H9 (cell line): Measurements from ENCODE around the gene ZNF415. TPM values are rescaled to one million over a fixed set of nuclear protein-coding genes. Genes with fewer than 3 reads are reported as not detected.

Experiments
- DNase-seq: peaks from one replicate; pipeline ENCODE4 v3.0.0-alpha.2; 2017
- H2AFZ ChIP-seq: one replicate; pipeline ENCODE4 v1.6.1; 2013; ENCODE audit warnings: mild to moderate bottlenecking, low read length, control low read depth, moderate library complexity
- H2AK5ac ChIP-seq: 2 replicates; pipeline ENCODE4 v1.6.1; 2013; ENCODE audit warnings: low read length, control low read depth, mixed read lengths; ENCODE audit not compliant: insufficient read length
- H2BK120ac ChIP-seq: one replicate; pipeline ENCODE4 v1.6.1; 2013; ENCODE audit warnings: low read depth, mild to moderate bottlenecking, low read length, control low read depth, inconsistent platforms; ENCODE audit not compliant: poor library complexity, severe bottlenecking
- H2BK12ac ChIP-seq: 2 replicates; pipeline ENCODE4 v1.6.1; 2013; ENCODE audit warnings: low read length, control low read depth, mixed read lengths, low read depth; ENCODE audit not compliant: insufficient read length
- H2BK15ac ChIP-seq: 2 replicates; pipeline ENCODE4 v1.6.1; 2013; ENCODE audit warnings: low read depth, low read length, control low read depth
- H2BK20ac ChIP-seq: one replicate; pipeline ENCODE4 v1.6.1; 2013; ENCODE audit warnings: low read depth, mild to moderate bottlenecking, low read length, control low read depth, inconsistent platforms; ENCODE audit not compliant: poor library complexity, severe bottlenecking
- H2BK5ac ChIP-seq: 2 replicates; pipeline ENCODE4 v1.6.1; 2013; ENCODE audit warnings: low read length, control low read depth, mixed read lengths; ENCODE audit not compliant: insufficient read length
- H3K14ac ChIP-seq: 2 replicates; pipeline ENCODE4 v1.6.1; 2013; ENCODE audit warnings: low read length, control low read depth; ENCODE audit not compliant: insufficient read depth
- H3K18ac ChIP-seq: 2 replicates; pipeline ENCODE4 v1.6.1; 2013; ENCODE audit warnings: low read depth, mild to moderate bottlenecking, mixed read lengths, low read length, control low read depth; ENCODE audit not compliant: insufficient read length
- H3K23ac ChIP-seq: 2 replicates; pipeline ENCODE4 v1.6.1; 2013; ENCODE audit warnings: low read length, control low read depth, mixed read lengths, low read depth; ENCODE audit not compliant: insufficient read length
- H3K23me2 ChIP-seq: 2 replicates; pipeline ENCODE4 v1.6.1; 2013; ENCODE audit warnings: low read depth, mild to moderate bottlenecking, mixed read lengths, low read length, control low read depth; ENCODE audit not compliant: insufficient read length, poor library complexity, severe bottlenecking
- H3K27ac ChIP-seq: 2 replicates; pipeline ENCODE4 v1.5.1; 2013; ENCODE audit warnings: low read length, control low read depth, mixed read lengths, low read depth; ENCODE audit not compliant: insufficient read length
- H3K27me3 ChIP-seq: 2 replicates; pipeline ENCODE4 v1.6.1; 2013; ENCODE audit warnings: low read length, control low read depth, inconsistent platforms; ENCODE audit not compliant: insufficient read depth
- H3K4ac ChIP-seq: 2 replicates; pipeline ENCODE4 v1.6.1; 2013; ENCODE audit warnings: low read depth, mild to moderate bottlenecking, control low read depth, inconsistent platforms, low read length, moderate library complexity
- H3K4me1 ChIP-seq: 2 replicates; pipeline ENCODE4 v1.6.1; 2013; ENCODE audit warnings: low read length, control low read depth, inconsistent platforms; ENCODE audit not compliant: insufficient read depth
- H3K4me2 ChIP-seq: 2 replicates; pipeline ENCODE4 v1.6.1; 2013; ENCODE audit warnings: low read length, control low read depth, mixed read lengths; ENCODE audit not compliant: insufficient read length, insufficient read depth
- H3K56ac ChIP-seq: 2 replicates; pipeline ENCODE4 v1.6.1; 2013; ENCODE audit warnings: low read depth, mild to moderate bottlenecking, mixed read lengths, low read length, control low read depth; ENCODE audit not compliant: insufficient read length
- H3K79me1 ChIP-seq: 2 replicates; pipeline ENCODE4 v1.6.1; 2013; ENCODE audit warnings: low read depth, mild to moderate bottlenecking, moderate library complexity, low read length, control low read depth, inconsistent platforms; ENCODE audit not compliant: insufficient read depth, poor library complexity, severe bottlenecking
- H3K79me2 ChIP-seq: 2 replicates; pipeline ENCODE4 v1.6.1; 2013; ENCODE audit warnings: low read length, control low read depth, inconsistent platforms; ENCODE audit not compliant: insufficient read depth
- H3K9ac ChIP-seq: 2 replicates; pipeline ENCODE4 v1.6.1; 2013; ENCODE audit warnings: low read length, control low read depth, mixed read lengths; ENCODE audit not compliant: insufficient read length; ENCODE audit errors: extremely low read depth
- H3K9me3 ChIP-seq: one replicate; pipeline ENCODE4 v1.6.1; 2013; ENCODE audit warnings: low read depth, low read length, inconsistent platforms; ENCODE audit not compliant: control insufficient read depth
- H3T11ph ChIP-seq: one replicate; pipeline ENCODE4 v1.6.1; 2013; ENCODE audit warnings: mild to moderate bottlenecking, low read length, control low read depth, inconsistent platforms
- H4K20me1 ChIP-seq: one replicate; pipeline ENCODE4 v1.6.1; 2013; ENCODE audit not compliant: control insufficient read depth, insufficient read length, insufficient read depth
- H4K5ac ChIP-seq: 2 replicates; pipeline ENCODE4 v1.6.1; 2013; ENCODE audit warnings: low read depth, mild to moderate bottlenecking, mixed read lengths, low read length, control low read depth; ENCODE audit not compliant: insufficient read length
- H4K8ac ChIP-seq: replicated peaks from 2 replicates; pipeline ENCODE4 v1.6.1; 2013; ENCODE audit warnings: low read length, control low read depth, mixed read lengths, low read depth; ENCODE audit not compliant: insufficient read length
- H4K91ac ChIP-seq: 2 replicates; pipeline ENCODE4 v1.6.1; 2013; ENCODE audit warnings: low read depth, mild to moderate bottlenecking, moderate library complexity, mixed read lengths, low read length, control low read depth; ENCODE audit not compliant: insufficient read length
- H3K27ac Mint-ChIP-seq, 3 experiments: 2 replicates in 2 of 3; 3 replicates in 1 of 3; pipeline ENCODE4 v1.8.0; 2020 to 2021; ENCODE audit warnings: mixed read lengths in 3 of 3, mild to moderate bottlenecking in 1 of 3, moderate library complexity in 1 of 3
- H3K27me3 Mint-ChIP-seq: 2 replicates; pipeline ENCODE4 v1.8.0; 2021; ENCODE audit warnings: low read depth, mild to moderate bottlenecking, moderate library complexity, mixed read lengths
- H3K36me3 Mint-ChIP-seq, 3 experiments: 2 replicates in 2 of 3; 3 replicates in 1 of 3; pipeline ENCODE4 v1.8.0; 2020 to 2021; ENCODE audit warnings: low read depth in 3 of 3, mixed read lengths in 3 of 3; ENCODE audit not compliant: insufficient read depth in 1 of 3
- H3K4me1 Mint-ChIP-seq, 2 experiments: 2 replicates each; pipeline ENCODE4 v1.8.0; 2020; ENCODE audit warnings: mixed read lengths in 2 of 2
- H3K4me3 Mint-ChIP-seq, 2 experiments: 2 replicates in 1 of 2; 3 replicates in 1 of 2; pipeline ENCODE4 v1.8.0; 2020 to 2021; ENCODE audit warnings: mild to moderate bottlenecking in 2 of 2, mixed read lengths in 2 of 2, moderate library complexity in 1 of 2
- H3K9me3 Mint-ChIP-seq, 2 experiments: 2 replicates in 1 of 2; 3 replicates in 1 of 2; pipeline ENCODE4 v1.8.0; 2020; ENCODE audit warnings: mild to moderate bottlenecking in 2 of 2, mixed read lengths in 2 of 2, moderate library complexity in 1 of 2
- WGBS: extraction: QIAGEN DNeasy Blood & Tissue Kit; methylation state at CpG from one replicate; pipeline ENCODE4 v1.1.7; 2013; ENCODE audit warnings: missing lambda C conversion rate, low lambda C conversion rate, mixed read lengths; ENCODE audit not compliant: insufficient read length; ENCODE audit errors: extremely low coverage; 5-methylcytosine and 5-hydroxymethylcytosine counted together
- total RNA-seq: library from RNA; stranded (reverse); gene quantifications from 2 replicates; pipeline ENCODE4 v1.2.1, GENCODE V29; 2021
- TF ChIP-seq, protein P1 (sequence below): fragments of 200-600 bp; sonication (generic); conservative IDR thresholded peaks from 3 replicates; pipeline ENCODE4 v1.8.0; 2021; ENCODE audit warnings: antibody characterized with exemption, mild to moderate bottlenecking

Gene ZNF415
- total RNA-seq, 1 experiment from 2014 or later, result 12.3 TPM

- no peak overlapping the region for H4K91ac ChIP-seq
- no peak overlapping the region for H3K23ac ChIP-seq
- DNase-seq, result peak; percentile 83
- H3K4me1 ChIP-seq, result no peaks in the 10 kb centered on the region
- peak overlapping the region; percentile 85 for H3K4me2 ChIP-seq
- H3K27me3 ChIP-seq, result peaks cover 3% of the 10 kb centered on the region; the same call in 1 of the 2 replicates
- no peak overlapping the region for H2BK120ac ChIP-seq
- H2AK5ac ChIP-seq, result no peak overlapping the region
- H3T11ph ChIP-seq, result no peak overlapping the region
- no peak overlapping the region for H2BK20ac ChIP-seq
- peak overlapping the region; percentile 85 to 86 for H3K4me3 Mint-ChIP-seq
- peak overlapping the region; percentile 33 for H2BK12ac ChIP-seq
- H3K36me3 Mint-ChIP-seq, result peaks cover 3 to 15% (median 6%) of the 10 kb centered on the region in 3 experiments; a peak in 6 of 7 replicates
- no peak overlapping the region for H4K5ac ChIP-seq
- peak overlapping the region; percentile 83 for H3K18ac ChIP-seq
- no peak overlapping the region for H4K8ac ChIP-seq
- no peaks in the 10 kb centered on the region for H3K79me1 ChIP-seq
- peak overlapping the region; percentile 27 for H2AFZ ChIP-seq
- no peaks in the 10 kb centered on the region for H3K9me3 ChIP-seq
- no CpG with 5 or more reads among the region's 59 CpGs for WGBS
- H3K9me3 Mint-ChIP-seq, result peaks cover 29 to 42% of the 10 kb centered on the region in 2 experiments
- H3K4ac ChIP-seq, result no peak overlapping the region; the same call in 1 of the 2 replicates
- TF ChIP-seq, protein P1, sequence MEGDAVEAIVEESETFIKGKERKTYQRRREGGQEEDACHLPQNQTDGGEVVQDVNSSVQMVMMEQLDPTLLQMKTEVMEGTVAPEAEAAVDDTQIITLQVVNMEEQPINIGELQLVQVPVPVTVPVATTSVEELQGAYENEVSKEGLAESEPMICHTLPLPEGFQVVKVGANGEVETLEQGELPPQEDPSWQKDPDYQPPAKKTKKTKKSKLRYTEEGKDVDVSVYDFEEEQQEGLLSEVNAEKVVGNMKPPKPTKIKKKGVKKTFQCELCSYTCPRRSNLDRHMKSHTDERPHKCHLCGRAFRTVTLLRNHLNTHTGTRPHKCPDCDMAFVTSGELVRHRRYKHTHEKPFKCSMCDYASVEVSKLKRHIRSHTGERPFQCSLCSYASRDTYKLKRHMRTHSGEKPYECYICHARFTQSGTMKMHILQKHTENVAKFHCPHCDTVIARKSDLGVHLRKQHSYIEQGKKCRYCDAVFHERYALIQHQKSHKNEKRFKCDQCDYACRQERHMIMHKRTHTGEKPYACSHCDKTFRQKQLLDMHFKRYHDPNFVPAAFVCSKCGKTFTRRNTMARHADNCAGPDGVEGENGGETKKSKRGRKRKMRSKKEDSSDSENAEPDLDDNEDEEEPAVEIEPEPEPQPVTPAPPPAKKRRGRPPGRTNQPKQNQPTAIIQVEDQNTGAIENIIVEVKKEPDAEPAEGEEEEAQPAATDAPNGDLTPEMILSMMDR, result no peak
- peaks cover 11% of the 10 kb centered on the region for H3K23me2 ChIP-seq
- H3K27me3 Mint-ChIP-seq, result peaks cover 38% of the 10 kb centered on the region
- H3K4me1 Mint-ChIP-seq, result peaks cover 3 to 8% of the 10 kb centered on the region in 2 experiments
- no peaks in the 10 kb centered on the region for H3K79me2 ChIP-seq
- peak overlapping the region; percentile 47 for H3K9ac ChIP-seq
- no peak overlapping the region for H3K27ac ChIP-seq
- peak overlapping the region in 2 of 3 experiments; percentile 91 to 96; a peak in 3 of 7 replicates for H3K27ac Mint-ChIP-seq
- no peak overlapping the region for H3K56ac ChIP-seq
- H2BK15ac ChIP-seq, result 0 out of 2 replicates have a peak overlapping the region, but pooled peaks have one; percentile 65
- peak overlapping the region; percentile 68 for H3K14ac ChIP-seq
- no peak overlapping the region for H2BK5ac ChIP-seq
- no peaks in the 10 kb centered on the region for H4K20me1 ChIP-seq
Observed at GRCh38 chr19:53057904-53058580, 74.7 kb downstream of the ZNF415 start.

Other genes starting within 250 kb of the ZNF415 start
- 20.2 and 26.1 TPM in 2 replicates for gene ZNF320, start 235.3 kb downstream of the ZNF415 start, total RNA-seq
- gene ZNF888, start 209.5 kb downstream of the ZNF415 start, total RNA-seq, result 12.1 and 13.4 TPM in 2 replicates
- gene ZNF816, start 170.0 kb downstream of the ZNF415 start, total RNA-seq, result 14.0 and 15.1 TPM in 2 replicates
- gene ERVV-1, start 119.0 kb downstream of the ZNF415 start, total RNA-seq, result not detected in 2 replicates
- gene ERVV-2, start 88.2 kb downstream of the ZNF415 start, total RNA-seq, result not detected in 2 replicates
- 31.1 and 31.7 TPM in 2 replicates for gene ZNF160, start 29.5 kb downstream of the ZNF415 start, total RNA-seq
- gene ZNF347, start 26.1 kb upstream of the ZNF415 start, total RNA-seq, result 17.8 and 18.8 TPM in 2 replicates
- 3.7 and 3.8 TPM in 2 replicates for gene ZNF665, start 60.4 kb upstream of the ZNF415 start, total RNA-seq
- gene ZNF677, start 122.0 kb upstream of the ZNF415 start, total RNA-seq, result 39.3 and 40.5 TPM in 2 replicates
- gene VN1R2, start 125.4 kb upstream of the ZNF415 start, total RNA-seq, result not detected in 2 replicates
- gene VN1R4, start 134.8 kb upstream of the ZNF415 start, total RNA-seq, result not detected in 2 replicates
- gene ZNF845, start 200.8 kb upstream of the ZNF415 start, total RNA-seq, result 17.4 TPM in 2 replicates
- gene ZNF525, start 232.8 kb upstream of the ZNF415 start, total RNA-seq, result 37.7 and 39.2 TPM in 2 replicates